H1 (cell line): Measurements from ENCODE around the gene SLC17A5. TPM values are rescaled to one million over a fixed set of nuclear protein-coding genes. Genes with fewer than 3 reads are reported as not detected.

ENCODE experiments used
- CTCF ChIA-PET: fragments of 300-600 bp; sonication (Branson Sonifier 250); formaldehyde crosslinking; loops from one replicate; lab custom pipeline; 2021; ENCODE audit not compliant: partially characterized antibody; lab: Charles Lee
- POLR2A ChIA-PET: fragments of 300-600 bp; sonication (Branson Sonifier 250); formaldehyde crosslinking; loops from one replicate; lab custom pipeline; 2021; ENCODE audit warnings: inconsistent platforms; ENCODE audit not compliant: partially characterized antibody; lab: Charles Lee
- DNase-seq, 2 experiments: peaks; one replicate each; pipeline versions ENCODE4 v3.0.0 to v3.0.0-alpha.2; 2010 to 2022; ENCODE audit warnings: low spot score in 2 of 2, low read depth in 1 of 2, mixed read lengths in 1 of 2
- FAIRE-seq: peaks from 2 replicates; lab custom pipeline; 2011; peaks lifted over from hg19 to GRCh38; lab: Jason Lieb, UNC
- H2AFZ ChIP-seq: 2 replicates; pipeline ENCODE4 v1.8.1; 2012; ENCODE audit warnings: low read length, inconsistent platforms
- H2AK5ac ChIP-seq: 2 replicates; pipeline ENCODE4 v1.6.1; 2013; ENCODE audit warnings: low read depth, low read length
- H2BK120ac ChIP-seq: replicated peaks from 2 replicates; pipeline ENCODE3; 2013; ENCODE audit warnings: low read depth, low read length, inconsistent platforms
- H2BK12ac ChIP-seq: 2 replicates; pipeline ENCODE4 v1.6.1; 2013; ENCODE audit warnings: low read depth, low read length
- H2BK15ac ChIP-seq: 2 replicates; pipeline ENCODE4 v1.6.1; 2013; ENCODE audit warnings: low read length
- H2BK20ac ChIP-seq: 2 replicates; pipeline ENCODE4 v1.6.1; 2013; ENCODE audit warnings: low read length
- H2BK5ac ChIP-seq: 2 replicates; pipeline ENCODE4 v1.6.1; 2013; ENCODE audit warnings: low read depth, low read length
- H3K14ac ChIP-seq: 2 replicates; pipeline ENCODE4 v1.6.1; 2013; ENCODE audit warnings: inconsistent platforms; ENCODE audit not compliant: insufficient read length
- H3K18ac ChIP-seq: 2 replicates; pipeline ENCODE4 v1.6.1; 2013; ENCODE audit warnings: low read length; ENCODE audit errors: extremely low read depth
- H3K23ac ChIP-seq: 2 replicates; pipeline ENCODE4 v1.6.1; 2013; ENCODE audit warnings: inconsistent platforms; ENCODE audit not compliant: insufficient read length
- H3K23me2 ChIP-seq: 2 replicates; pipeline ENCODE4 v1.6.1; 2013; ENCODE audit warnings: low read depth, low read length
- H3K27ac ChIP-seq: 2 replicates; pipeline ENCODE4 v1.6.1; 2011; ENCODE audit warnings: low read depth, low read length, inconsistent platforms
- H3K27me3 ChIP-seq, 4 experiments: replicated peaks in 1 of 4; 1 replicate in 1 of 4; 2 replicates in 3 of 4; pipeline versions ENCODE4 v1.6.1 to v1.8.1; 2011 to 2013; ENCODE audit warnings: low read length in 3 of 4, mild to moderate bottlenecking in 3 of 4, inconsistent platforms in 2 of 4, mixed read lengths in 2 of 4, moderate library complexity in 1 of 4; ENCODE audit not compliant: control insufficient read depth in 3 of 4, insufficient read depth in 3 of 4; ENCODE audit errors: extremely low read depth in 1 of 4
- H3K36me3 ChIP-seq, 4 experiments: 2 replicates each; pipeline versions ENCODE4 v1.6.1 to v1.8.1; 2011 to 2013; ENCODE audit warnings: mild to moderate bottlenecking in 4 of 4, low read length in 3 of 4, moderate library complexity in 2 of 4, control low read depth in 1 of 4, inconsistent platforms in 1 of 4; ENCODE audit not compliant: insufficient read depth in 4 of 4, control insufficient read depth in 2 of 4
- H3K4ac ChIP-seq: replicated peaks from 2 replicates; pipeline ENCODE3; 2013; ENCODE audit warnings: low read length, low read depth, mixed read lengths, inconsistent platforms; ENCODE audit not compliant: insufficient read length
- H3K4me1 ChIP-seq, 4 experiments: replicated peaks in 1 of 4; 1 replicate in 1 of 4; 2 replicates in 3 of 4; pipeline versions ENCODE4 v1.6.1 to v1.8.1; 2011 to 2013; ENCODE audit warnings: low read length in 3 of 4, inconsistent platforms in 2 of 4, mixed read lengths in 1 of 4; ENCODE audit not compliant: insufficient read depth in 4 of 4, control insufficient read depth in 3 of 4
- H3K4me2 ChIP-seq, 2 experiments: 2 replicates each; pipeline versions ENCODE4 v1.6.1 to v1.8.1; 2011 to 2013; ENCODE audit warnings: low read depth in 2 of 2, low read length in 2 of 2, control low read depth in 1 of 2, inconsistent platforms in 1 of 2, mild to moderate bottlenecking in 1 of 2; ENCODE audit not compliant: insufficient read depth in 1 of 2
- H3K4me3 ChIP-seq, 4 experiments: fragments of 200-600, 300-600 bp in 1 of 4; sonication (generic), shearing (Covaris generic), sonication (Bioruptor Twin) in 1 of 4; 2 replicates each; pipeline versions ENCODE4 v1.5.1 to v1.8.1; 2011 to 2016; ENCODE audit warnings: low read length in 4 of 4, low read depth in 3 of 4, control low read depth in 2 of 4, inconsistent platforms in 2 of 4, mild to moderate bottlenecking in 2 of 4, mixed read lengths in 1 of 4, moderate library complexity in 1 of 4; ENCODE audit not compliant: insufficient read depth in 2 of 4; ENCODE audit errors: extremely low read depth in 1 of 4
- H3K56ac ChIP-seq: replicated peaks from 2 replicates; pipeline ENCODE3; 2013; ENCODE audit warnings: low read depth, mild to moderate bottlenecking, mixed read lengths, low read length, inconsistent platforms; ENCODE audit not compliant: insufficient read length
- H3K79me1 ChIP-seq: 2 replicates; pipeline ENCODE4 v1.6.1; 2013; ENCODE audit warnings: low read depth, low read length, control low read depth
- H3K79me2 ChIP-seq, 2 experiments: 2 replicates each; pipeline versions ENCODE4 v1.6.1 to v1.8.1; 2012 to 2013; ENCODE audit warnings: low read length in 2 of 2, mild to moderate bottlenecking in 2 of 2, inconsistent platforms in 1 of 2; ENCODE audit not compliant: insufficient read depth in 2 of 2, control insufficient read depth in 1 of 2
- H3K9ac ChIP-seq, 4 experiments: replicated peaks in 1 of 4; 1 replicate in 1 of 4; 2 replicates in 3 of 4; pipeline versions ENCODE4 v1.6.1 to v1.8.1; 2011 to 2013; ENCODE audit warnings: low read depth in 3 of 4, low read length in 3 of 4, control low read depth in 2 of 4, mild to moderate bottlenecking in 2 of 4, moderate library complexity in 2 of 4, inconsistent platforms in 1 of 4; ENCODE audit errors: extremely low read depth in 1 of 4
- H3K9me3 ChIP-seq, 2 experiments: 2 replicates each; pipeline versions ENCODE4 v1.6.1 to v1.8.1; 2012 to 2013; ENCODE audit warnings: mild to moderate bottlenecking in 2 of 2, moderate library complexity in 2 of 2, control low read depth in 1 of 2, inconsistent platforms in 1 of 2, low read depth in 1 of 2, low read length in 1 of 2, mixed read lengths in 1 of 2; ENCODE audit not compliant: insufficient read depth in 2 of 2
- H4K20me1 ChIP-seq, 2 experiments: replicated peaks in 1 of 2; 2 replicates each; pipeline versions ENCODE3 to v1.8.1; 2011 to 2013; ENCODE audit warnings: inconsistent platforms in 2 of 2, low read length in 2 of 2, mild to moderate bottlenecking in 1 of 2; ENCODE audit not compliant: insufficient read depth in 2 of 2, control insufficient read depth in 1 of 2
- H4K5ac ChIP-seq: 2 replicates; pipeline ENCODE4 v1.6.1; 2013; ENCODE audit warnings: low read length, low read depth, mixed read lengths, inconsistent platforms; ENCODE audit not compliant: insufficient read length
- H4K8ac ChIP-seq: 2 replicates; pipeline ENCODE4 v1.8.0; 2013; ENCODE audit warnings: mild to moderate bottlenecking, moderate library complexity, low read length, inconsistent platforms; ENCODE audit not compliant: insufficient read depth; ENCODE audit errors: extremely low read depth
- H4K91ac ChIP-seq: replicated peaks from 2 replicates; pipeline ENCODE3; 2013; ENCODE audit warnings: low read length, mixed read lengths, inconsistent platforms; ENCODE audit not compliant: insufficient read length
- BCL11A ChIP-seq, 2 experiments: IDR thresholded peaks; one replicate each; pipeline ENCODE4 v1.6.1; 2011; ENCODE audit warnings: low read depth in 2 of 2, low read length in 2 of 2, mild to moderate bottlenecking in 2 of 2
- CHD2 ChIP-seq: IDR thresholded peaks from 2 replicates; pipeline ENCODE4 v1.6.1; 2012; ENCODE audit warnings: low read length, improper control_type of control experiment
- EP300 ChIP-seq, 2 experiments: IDR thresholded peaks; 1 replicate in 1 of 2; 2 replicates in 1 of 2; pipeline ENCODE4 v1.6.1; 2011 to 2012; ENCODE audit warnings: low read depth in 2 of 2, low read length in 2 of 2, mild to moderate bottlenecking in 2 of 2, borderline replicate concordance in 1 of 2, inconsistent platforms in 1 of 2, moderate library complexity in 1 of 2
- EZH2 ChIP-seq: fragments of 200-600 bp; sonication (generic); IDR thresholded peaks from 2 replicates; pipeline ENCODE4 v1.7.1; 2012; ENCODE audit warnings: low read depth, mild to moderate bottlenecking, moderate library complexity, low read length, inconsistent platforms; ENCODE audit not compliant: severe bottlenecking
- HDAC2 ChIP-seq, 2 experiments: fragments of 300-600 bp in 1 of 2; sonication (generic) in 1 of 2; IDR thresholded peaks; 2 replicates each; pipeline ENCODE4 v1.6.1; 2011 to 2012; ENCODE audit warnings: low read depth in 2 of 2, low read length in 2 of 2, mild to moderate bottlenecking in 2 of 2, moderate library complexity in 2 of 2, borderline replicate concordance in 1 of 2, inconsistent platforms in 1 of 2
- NANOG ChIP-seq: IDR thresholded peaks from 2 replicates; pipeline ENCODE4 v1.6.1; 2011; ENCODE audit warnings: low read length, low read depth, mild to moderate bottlenecking, inconsistent platforms; ENCODE audit not compliant: insufficient read depth, poor library complexity, severe bottlenecking
- POU5F1 ChIP-seq: IDR thresholded peaks from 2 replicates; pipeline ENCODE4 v1.6.1; 2011; ENCODE audit warnings: low read depth, mild to moderate bottlenecking, low read length, moderate library complexity
- SP1 ChIP-seq: IDR thresholded peaks from 2 replicates; pipeline ENCODE4 v1.6.1; 2011; ENCODE audit warnings: low read depth, low read length
- SP2 ChIP-seq: IDR thresholded peaks from 2 replicates; pipeline ENCODE4 v1.6.1; 2012; ENCODE audit warnings: mild to moderate bottlenecking, low read length, inconsistent platforms
- TEAD4 ChIP-seq: IDR thresholded peaks from 2 replicates; pipeline ENCODE4 v1.6.1; 2012; ENCODE audit warnings: low read depth, low read length, inconsistent platforms, mixed read lengths
- YY1 ChIP-seq: IDR thresholded peaks from 2 replicates; pipeline ENCODE4 v1.6.1; 2011; ENCODE audit warnings: low read depth, mild to moderate bottlenecking, low read length
- WGBS, 2 experiments: shearing (Covaris generic) in 1 of 2; methylation state at CpG; one replicate each; pipeline versions ENCODE4 v1.1.6 to v1.1.7; 2013 to 2015; ENCODE audit warnings: low lambda C conversion rate in 2 of 2, mixed read lengths in 2 of 2, inconsistent platforms in 1 of 2, low coverage in 1 of 2, missing lambda C conversion rate in 1 of 2; ENCODE audit not compliant: insufficient replicate concordance in 2 of 2, insufficient coverage in 1 of 2, insufficient read length in 1 of 2; ENCODE audit errors: extremely low coverage in 1 of 2, missing lambda C conversion rate in 1 of 2; 5-methylcytosine and 5-hydroxymethylcytosine counted together
- polyA plus RNA-seq, 7 experiments: library from polyadenylated mRNA; depleted of rRNA in 3 of 7; stranded (reverse) in 5 of 7; unstranded in 2 of 7; fragments of >200 nt in 5 of 7; fragments of 200-250 nt in 2 of 7; gene quantifications; 1 replicate in 5 of 7; 2 replicates in 1 of 7; 4 replicates in 1 of 7; pipeline versions ENCODE4 v1.2.1 to v1.2.3, GENCODE V29; 2011 to 2013; ENCODE audit warnings: missing spikeins in 2 of 7, mixed read lengths in 2 of 7
- total RNA-seq: library from RNA; stranded (reverse); fragmentation: NEBNext Ultra II Directional; extraction: Animal tissue kit (Norgen Biotek cat#: 25700); gene quantifications from 2 replicates; pipeline ENCODE4 v1.2.1, GENCODE V29; 2021

The SLC17A5 gene
- total and polyA plus RNA-seq, 2 of the 8 experiments (the other 6 are each of a cell fraction or from before 2014, with no cell fraction given) = 11.0 to 11.9 TPM

GRCh38 chr6:73565767-73566485 is 87.9 kb downstream of the SLC17A5 start:
- Histone ChIP-seq H3K4me2 (no peak overlapping the region), H3K9ac (no peak overlapping the region), H4K5ac (peak overlapping the region; percentile 38), H3K36me3 (no peaks in the 10 kb centered on the region), H2BK20ac (peak overlapping the region; percentile 100), H3K56ac (no peak overlapping the region), H2BK5ac (peak overlapping the region; percentile 95), H3K27me3 (no peaks in the 10 kb centered on the region), H3K14ac (no peak overlapping the region), H3K27ac (peak overlapping the region; percentile 32; the same call in 1 of the 2 replicates), H2BK120ac (peak overlapping the region; percentile 94), H2AK5ac (peak overlapping the region; percentile 98), H3K23ac (no peak overlapping the region), H3K79me2 (no peaks in the 10 kb centered on the region), H3K4me3 (no peak overlapping the region), H2BK15ac (no peak overlapping the region), H3K79me1 (no peaks in the 10 kb centered on the region), H4K20me1 (no peaks in the 10 kb centered on the region), H2AFZ (no peak overlapping the region), H4K8ac (no peak overlapping the region), H3K18ac (peak overlapping the region; percentile 82; the same call in 1 of the 2 replicates), H3K23me2 (no peaks in the 10 kb centered on the region), H2BK12ac (peak overlapping the region; percentile 97), H3K9me3 (no peaks in the 10 kb centered on the region), H3K4ac (no peak overlapping the region), H3K4me1 (peaks cover 3 to 14% (median 10%) of the 10 kb centered on the region in 4 experiments; a peak in 5 of 7 replicates), H4K91ac (peak overlapping the region; percentile 98)
- WGBS, 2 experiments = 82% methylated on average over 11 of the region's 11 CpGs; no CpG with 5 or more reads in 1 of the 2 experiments
- FAIRE-seq (no peak), DNase-seq (peak in 1 of 2 experiments; percentile 67)
- POLR2A ChIA-PET = interaction anchor here (0.7 to 45.0 kb wide), 10 partner anchors 9 to 87 kb away, joined by 3 to 1482 read pairs (median 6); partner anchors contain the start of genes EEF1A1 and SLC17A5
- CTCF ChIA-PET = interaction anchor here (0.6 to 2.1 kb wide), 5 partner anchors 11 to 45 kb away, joined by 3 to 6 read pairs (median 5); no protein-coding TSS in a partner anchor
- TF ChIP-seq CHD2 (no peak), NANOG (peak; percentile 35), POU5F1 (0 out of 2 replicates have a peak, but pooled peaks have one; percentile 23), TEAD4 (peak; percentile 100), SP1 (peak; percentile 85; the same call in 1 of the 2 replicates), BCL11A (IDR thresholded peaks at IDR 0.05; ENCODE audit: low read depth in 2 of 2, low read length in 2 of 2) (peak; percentile 14 to 29), SP2 (no peak), HDAC2 (IDR thresholded peaks at IDR 0.05; ENCODE audit: borderline replicate concordance in 1 of 2, low read depth in 2 of 2, low read length in 2 of 2) (no peak), YY1 (peak; percentile 31; the same call in 1 of the 2 replicates), EP300 (IDR thresholded peaks at IDR 0.05; ENCODE audit: borderline replicate concordance in 1 of 2, low read depth in 2 of 2, low read length in 2 of 2) (0 out of 3 replicates have a peak, but pooled peaks of 1 of the 2 experiments have one; percentile 38), EZH2 (no peak)
